HepG2 (cell line): ENCODE results near the gene SEC14L2. TPM values are rescaled to one million over a fixed set of nuclear protein-coding genes. Genes with fewer than 3 reads are reported as not detected.

Source experiments
- ERF ChIP-seq: IDR thresholded peaks from 2 replicates; pipeline ENCODE4 v1.6.1; 2018; ENCODE audit warnings: missing biosample characterization, missing genetic modification reagents
- KIAA2018 ChIP-seq: sonication (generic); formaldehyde crosslinking; IDR thresholded peaks from 2 replicates; pipeline ENCODE4 v1.5.0; 2020; ENCODE audit warnings: mild to moderate bottlenecking, missing genetic modification reagents, borderline replicate concordance
- KMT2A ChIP-seq: sonication (generic); formaldehyde crosslinking; IDR thresholded peaks from 2 replicates; pipeline ENCODE4 v1.4.0; 2020; ENCODE audit warnings: missing genetic modification reagents
- MYC ChIP-seq: sonication (generic); formaldehyde crosslinking; IDR thresholded peaks from 2 replicates; pipeline ENCODE4 v1.9.0; 2021; ENCODE audit warnings: missing genetic modification reagents, borderline replicate concordance
- PRDM15 ChIP-seq: sonication (generic); formaldehyde crosslinking; IDR thresholded peaks from 2 replicates; pipeline ENCODE4 v1.4.0; 2020; ENCODE audit warnings: missing genetic modification reagents
- ZBTB39 ChIP-seq: sonication (generic); formaldehyde crosslinking; IDR thresholded peaks from 2 replicates; pipeline ENCODE4 v1.5.0; 2020; ENCODE audit warnings: missing genetic modification reagents
- ZNF280D ChIP-seq: sonication (generic); formaldehyde crosslinking; IDR thresholded peaks from 2 replicates; pipeline ENCODE4 v1.5.1; 2020; ENCODE audit warnings: mild to moderate bottlenecking, missing genetic modification reagents
- ZNF296 ChIP-seq: sonication (generic); formaldehyde crosslinking; conservative IDR thresholded peaks from 2 replicates; pipeline ENCODE4 v1.5.0; 2020; ENCODE audit warnings: mild to moderate bottlenecking, missing genetic modification reagents
- ZNF597 ChIP-seq: sonication (generic); formaldehyde crosslinking; IDR thresholded peaks from 2 replicates; pipeline ENCODE4 v1.5.0; 2020; ENCODE audit warnings: missing genetic modification reagents
- polyA plus RNA-seq, 8 experiments: library from polyadenylated mRNA; depleted of rRNA in 3 of 8; stranded (reverse) in 7 of 8; unstranded in 1 of 8; fragments of >200 nt; fragmentation: Illumina TruSeq in 4 of 8; extraction: Trizol in 4 of 8; gene quantifications; 2 replicates each; pipeline versions ENCODE4 v1.2.1 to v1.2.3, GENCODE V29; 2011 to 2016; ENCODE audit warnings: low read depth in 4 of 8, missing spikeins in 1 of 8, mixed read lengths in 1 of 8; ENCODE audit not compliant: insufficient read depth in 1 of 8
- total RNA-seq, 5 experiments: library from RNA; depleted of rRNA; stranded (reverse); fragments of >200 nt; fragmentation: Illumina TruSeq; extraction: Trizol; gene quantifications; 2 replicates each; pipeline ENCODE4 v1.2.3, GENCODE V29; 2016; ENCODE audit warnings: low read depth in 1 of 5

The SEC14L2 gene
- total and polyA plus RNA-seq, 2 of the 13 experiments (the other 11 are each of a cell fraction or from before 2014, with no cell fraction given): 4.1 to 5.1 TPM

GRCh38 chr22:30423959-30424533 lies 27.2 kb downstream of the SEC14L2 start (continued):
- 0 out of 2 replicates have a peak, but pooled peaks have one; percentile 2 for TF ChIP-seq PRDM15
- TF ChIP-seq KIAA2018 (CRISPR knock-in tag): 0 out of 2 replicates have a peak, but pooled peaks have one; percentile 29
- peak; percentile 89 for TF ChIP-seq KMT2A
- TF ChIP-seq ZBTB39 (CRISPR knock-in tag): no peak; the same call in none of the 2 replicates
- peak; percentile 16; the same call in 1 of the 2 replicates for TF ChIP-seq ZNF280D (CRISPR knock-in tag)
- peak; percentile 70; the same call in 1 of the 2 replicates for TF ChIP-seq ERF
- no peak for TF ChIP-seq ZNF296 (CRISPR knock-in tag)
- TF ChIP-seq ZNF597 (CRISPR knock-in tag): no peak
- TF ChIP-seq MYC (CRISPR knock-in tag): peak; percentile 76; the same call in 1 of the 2 replicates
